Loucy (cell line): ENCODE measurements around the gene NSFL1C.

ENCODE experiments used
- H2AFZ ChIP-seq: fragments of 200-600 bp; sonication (generic); 2 replicates; pipeline ENCODE4 v1.6.0; 2016; ENCODE audit warnings: antibody characterized with exemption, mild to moderate bottlenecking, low read length, moderate library complexity
- H3F3A ChIP-seq: fragments of 200-600 bp; 2 replicates; pipeline ENCODE4 v1.6.0; 2016; ENCODE audit warnings: antibody characterized with exemption, low read depth, mild to moderate bottlenecking
- H3K27me3 ChIP-seq: fragments of 200-600 bp; sonication (generic); 2 replicates; pipeline ENCODE4 v1.6.1; 2014; ENCODE audit warnings: low read length, mild to moderate bottlenecking; ENCODE audit not compliant: insufficient read depth, poor library complexity, severe bottlenecking
- H3K36me3 ChIP-seq: fragments of 200-600 bp; sonication (generic); 2 replicates; pipeline ENCODE4 v1.6.1; 2016; ENCODE audit warnings: low read length; ENCODE audit not compliant: insufficient read depth
- H3K4me1 ChIP-seq: fragments of 200-600 bp; sonication (generic); 2 replicates; pipeline ENCODE4 v1.5.1; 2014; ENCODE audit warnings: low read length, mild to moderate bottlenecking; ENCODE audit not compliant: insufficient read depth, poor library complexity, severe bottlenecking
- H3K4me2 ChIP-seq: fragments of 200-600 bp; sonication (generic); 2 replicates; pipeline ENCODE4 v1.6.0; 2014; ENCODE audit warnings: antibody characterized with exemption, low read length, low read depth, mild to moderate bottlenecking; ENCODE audit not compliant: poor library complexity, severe bottlenecking
- H3K4me3 ChIP-seq: fragments of 200-600 bp; sonication (generic); 2 replicates; pipeline ENCODE4 v1.5.1; 2014; ENCODE audit warnings: low read length, mild to moderate bottlenecking, mixed read lengths; ENCODE audit not compliant: poor library complexity, severe bottlenecking
- H3K79me2 ChIP-seq: fragments of 200-600 bp; sonication (generic); 2 replicates; pipeline ENCODE4 v1.6.1; 2014; ENCODE audit warnings: low read length; ENCODE audit not compliant: insufficient read depth
- H3K9ac ChIP-seq: fragments of 200-600 bp; sonication (generic); 2 replicates; pipeline ENCODE4 v1.6.0; 2014; ENCODE audit warnings: mild to moderate bottlenecking, low read depth, low read length, moderate library complexity; ENCODE audit not compliant: poor library complexity, severe bottlenecking
- H3K9me2 ChIP-seq: fragments of 200-600 bp; sonication (generic); replicated peaks from 2 replicates; pipeline ENCODE4 v1.6.1; 2016; ENCODE audit warnings: low read depth, low read length, mixed read lengths
- H3K9me3 ChIP-seq: fragments of 200-600 bp; sonication (generic); 2 replicates; pipeline ENCODE4 v1.6.1; 2014; ENCODE audit warnings: mild to moderate bottlenecking, antibody characterized with exemption, low read length, low read depth; ENCODE audit not compliant: insufficient read depth
- H4K20me1 ChIP-seq: fragments of 200-600 bp; sonication (generic); 2 replicates; pipeline ENCODE4 v1.6.0; 2014; ENCODE audit warnings: antibody characterized with exemption, low read length, mild to moderate bottlenecking; ENCODE audit not compliant: insufficient read depth, poor library complexity, severe bottlenecking
- EZH2phosphoT487 ChIP-seq: fragments of 200-600 bp; IDR thresholded peaks from 2 replicates; pipeline ENCODE4 v1.6.1; 2018; ENCODE audit warnings: antibody characterized with exemption, mild to moderate bottlenecking, moderate library complexity, borderline replicate concordance
- TF ChIP-seq, protein P1 (sequence below): fragments of 200-600 bp; sonication (generic); conservative IDR thresholded peaks from 2 replicates; pipeline ENCODE4 v1.5.1; 2014; ENCODE audit warnings: mild to moderate bottlenecking, antibody characterized with exemption, low read length

NSFL1C gene

DNA sequence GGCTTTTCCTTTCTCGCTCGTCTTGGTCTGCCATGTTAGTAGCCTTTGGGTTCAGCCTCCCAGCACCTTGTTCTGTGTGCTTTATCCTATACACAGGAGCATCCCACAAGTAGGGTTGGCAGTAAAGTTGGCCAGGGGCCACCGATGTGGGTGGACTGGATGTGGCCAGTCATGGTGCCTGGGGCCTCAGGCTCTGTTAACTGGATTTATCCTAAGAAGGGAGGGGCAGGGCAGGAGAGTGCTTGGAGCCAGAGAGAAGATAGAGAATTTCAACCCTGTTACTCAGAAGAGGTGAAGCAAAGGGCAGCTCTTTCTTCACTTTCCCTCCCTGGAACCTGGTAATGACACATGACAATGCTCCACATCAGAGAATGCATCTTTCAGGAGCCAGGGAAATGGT lies 38.7 kb upstream of the NSFL1C start:
- H3K4me1 ChIP-seq, result peaks cover 3% of the 10 kb centered on the region
- H3K9me3 ChIP-seq, result peaks cover 5% of the 10 kb centered on the region; the same call in 1 of the 2 replicates
- no peak overlapping the region for H3K4me3 ChIP-seq
- H3K9me2 ChIP-seq, result no peaks in the 10 kb centered on the region
- no peak overlapping the region for H3K4me2 ChIP-seq
- H4K20me1 ChIP-seq, result no peaks in the 10 kb centered on the region
- no peak overlapping the region for H3K9ac ChIP-seq
- no peak for TF ChIP-seq EZH2phosphoT487
- TF ChIP-seq, protein P1, sequence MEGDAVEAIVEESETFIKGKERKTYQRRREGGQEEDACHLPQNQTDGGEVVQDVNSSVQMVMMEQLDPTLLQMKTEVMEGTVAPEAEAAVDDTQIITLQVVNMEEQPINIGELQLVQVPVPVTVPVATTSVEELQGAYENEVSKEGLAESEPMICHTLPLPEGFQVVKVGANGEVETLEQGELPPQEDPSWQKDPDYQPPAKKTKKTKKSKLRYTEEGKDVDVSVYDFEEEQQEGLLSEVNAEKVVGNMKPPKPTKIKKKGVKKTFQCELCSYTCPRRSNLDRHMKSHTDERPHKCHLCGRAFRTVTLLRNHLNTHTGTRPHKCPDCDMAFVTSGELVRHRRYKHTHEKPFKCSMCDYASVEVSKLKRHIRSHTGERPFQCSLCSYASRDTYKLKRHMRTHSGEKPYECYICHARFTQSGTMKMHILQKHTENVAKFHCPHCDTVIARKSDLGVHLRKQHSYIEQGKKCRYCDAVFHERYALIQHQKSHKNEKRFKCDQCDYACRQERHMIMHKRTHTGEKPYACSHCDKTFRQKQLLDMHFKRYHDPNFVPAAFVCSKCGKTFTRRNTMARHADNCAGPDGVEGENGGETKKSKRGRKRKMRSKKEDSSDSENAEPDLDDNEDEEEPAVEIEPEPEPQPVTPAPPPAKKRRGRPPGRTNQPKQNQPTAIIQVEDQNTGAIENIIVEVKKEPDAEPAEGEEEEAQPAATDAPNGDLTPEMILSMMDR, result no peak
- H2AFZ ChIP-seq, result no peak overlapping the region
- H3K79me2 ChIP-seq, result no peaks in the 10 kb centered on the region
- no peaks in the 10 kb centered on the region for H3F3A ChIP-seq
- peaks cover 13% of the 10 kb centered on the region for H3K27me3 ChIP-seq
- no peaks in the 10 kb centered on the region for H3K36me3 ChIP-seq

DNA sequence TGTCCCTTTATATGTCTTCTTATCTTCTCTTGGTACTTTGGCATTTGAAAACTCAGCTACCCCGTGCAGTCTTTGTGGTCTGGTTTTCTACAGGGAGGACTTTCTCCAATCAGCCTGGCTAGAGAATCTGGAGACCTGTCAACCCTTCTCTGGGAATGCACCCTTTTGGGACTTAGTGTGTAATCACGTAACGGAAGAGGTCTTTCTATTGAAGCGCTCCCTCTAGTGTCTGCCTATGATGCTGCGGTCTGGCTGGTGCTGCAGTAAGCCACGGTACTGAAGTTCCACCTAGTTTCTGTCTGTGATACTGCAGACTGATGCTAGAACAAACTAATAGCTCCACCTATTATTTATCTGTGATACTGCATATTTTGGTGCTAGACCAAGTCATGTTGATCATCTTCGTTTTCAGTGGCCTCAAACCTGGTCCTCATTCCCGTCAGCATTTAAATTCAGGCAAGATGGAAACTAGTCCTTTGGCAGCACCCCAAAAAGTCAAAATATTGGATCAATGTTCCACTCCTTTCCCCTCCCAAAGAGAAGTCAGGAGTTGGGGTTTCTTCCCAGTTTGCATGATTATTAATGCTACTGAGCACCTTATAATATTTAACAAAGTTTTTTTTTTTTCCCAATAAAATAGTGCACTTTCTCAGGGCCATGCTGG lies 37.0 kb upstream of the NSFL1C start:
- Histone ChIP-seq H3K4me3 (no peak overlapping the region), H3K36me3 (no peaks in the 10 kb centered on the region), H3K79me2 (no peaks in the 10 kb centered on the region), H2AFZ (no peak overlapping the region), H3K27me3 (peaks cover 13% of the 10 kb centered on the region), H3K4me1 (no peaks in the 10 kb centered on the region), H3K4me2 (no peak overlapping the region), H3F3A (no peaks in the 10 kb centered on the region), H3K9me2 (no peaks in the 10 kb centered on the region), H3K9ac (no peak overlapping the region), H4K20me1 (no peaks in the 10 kb centered on the region), H3K9me3 (peaks cover 5% of the 10 kb centered on the region; the same call in 1 of the 2 replicates)
- TF ChIP-seq, protein P1, result peak; percentile 100
- TF ChIP-seq EZH2phosphoT487, result no peak

DNA sequence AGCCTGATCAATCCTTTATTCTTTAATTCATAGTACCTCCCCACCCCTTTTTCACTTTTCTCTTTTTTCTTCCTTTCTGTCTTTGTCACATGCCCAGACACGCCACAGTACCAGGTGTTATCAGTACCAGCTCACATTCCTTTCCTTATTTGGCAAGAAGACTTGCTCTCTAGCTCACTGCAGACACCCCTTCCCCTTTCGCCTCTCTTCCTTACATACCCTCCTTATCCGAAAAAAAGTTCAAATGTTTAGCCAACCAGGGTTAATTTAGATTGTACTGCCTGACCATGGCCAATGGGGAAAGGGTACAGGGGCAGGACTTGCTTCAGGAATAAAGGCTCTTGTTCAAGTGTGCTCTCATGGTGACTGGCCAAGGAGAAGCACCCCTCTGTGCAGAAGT lies 33.8 kb upstream of the NSFL1C start:
- no peak overlapping the region for H3K9ac ChIP-seq
- no peaks in the 10 kb centered on the region for H3K36me3 ChIP-seq
- no peaks in the 10 kb centered on the region for H3K79me2 ChIP-seq
- H3K27me3 ChIP-seq, result peaks cover 13% of the 10 kb centered on the region
- H3K4me3 ChIP-seq, result no peak overlapping the region
- TF ChIP-seq EZH2phosphoT487, result no peak
- TF ChIP-seq, protein P1, result no peak
- no peaks in the 10 kb centered on the region for H3K4me1 ChIP-seq
- H3F3A ChIP-seq, result no peaks in the 10 kb centered on the region
- H2AFZ ChIP-seq, result no peak overlapping the region
- H3K4me2 ChIP-seq, result no peak overlapping the region
- peaks cover 5% of the 10 kb centered on the region; the same call in 1 of the 2 replicates for H3K9me3 ChIP-seq
- H3K9me2 ChIP-seq, result no peaks in the 10 kb centered on the region
- no peaks in the 10 kb centered on the region for H4K20me1 ChIP-seq
